HG03342 (cell line): Measurements from ENCODE around the gene AMER3.

Experiments
- ATAC-seq: cut with Tn5 transposase; IDR thresholded peaks from one replicate; pipeline ENCODE4 v1.9.1; 2021; ENCODE audit warnings: mild to moderate bottlenecking, moderate library complexity; ENCODE audit not compliant: unreplicated experiment

Gene AMER3

DNA sequence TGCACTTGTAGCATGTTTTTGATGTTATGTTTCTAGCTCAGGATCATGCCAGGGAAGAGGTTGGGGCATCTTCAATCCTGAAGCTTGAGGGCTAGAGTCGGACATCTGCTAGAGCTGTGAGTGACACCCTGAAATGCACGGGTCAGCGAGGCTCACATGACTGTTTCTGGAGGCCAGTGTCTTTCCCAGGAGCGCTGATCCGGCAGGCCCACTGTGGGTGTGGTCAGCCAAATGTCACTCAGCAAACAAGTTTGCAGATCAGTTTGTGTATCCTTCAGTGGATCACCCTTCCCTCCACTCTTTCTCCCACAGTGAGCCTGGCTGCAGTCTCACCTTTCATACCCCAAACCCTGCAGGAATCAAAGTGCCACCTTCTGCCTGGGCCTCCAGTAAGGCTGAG is 58.4 kb downstream of the AMER3 start:
- ATAC-seq, result no peak

DNA sequence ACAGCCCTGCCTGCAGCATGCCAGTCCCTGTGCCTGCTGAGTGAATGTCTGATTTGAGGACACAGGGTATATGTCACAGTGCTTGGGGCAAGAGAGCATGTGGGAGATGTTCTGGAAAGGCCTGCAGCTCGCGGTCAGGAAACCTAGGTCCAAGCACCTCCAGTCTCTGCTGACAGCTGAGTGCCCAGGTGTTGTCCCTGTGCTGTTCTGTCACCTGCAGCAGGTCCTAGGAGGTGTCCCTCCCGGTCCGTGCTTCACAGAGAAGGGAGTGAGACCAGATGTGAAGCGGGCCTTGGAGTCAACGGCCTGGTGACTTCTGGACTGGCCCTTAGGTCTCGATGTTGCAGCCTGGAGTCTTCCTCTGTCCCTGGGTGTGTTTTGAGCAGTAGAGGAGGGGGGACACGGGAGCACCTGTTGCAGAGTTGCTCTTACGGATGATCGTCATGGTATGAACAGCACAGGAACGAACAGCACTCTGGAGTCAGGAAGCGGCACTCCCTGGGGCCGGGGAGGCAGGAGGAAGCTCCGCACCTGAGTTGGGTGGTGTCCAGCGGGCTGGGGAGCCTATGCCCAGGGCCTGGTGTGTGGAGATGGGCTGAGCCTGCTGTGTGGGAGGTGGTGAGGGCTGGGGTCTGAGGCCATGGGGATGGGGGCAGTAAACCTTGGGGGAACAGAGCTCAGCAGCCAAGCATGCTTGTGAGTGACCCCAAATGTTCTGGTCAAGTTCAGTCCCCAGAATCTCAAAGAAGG is 59.8 kb downstream of the AMER3 start:
- no peak for ATAC-seq
